ENCODE results near the gene SIGLEC5.

The SIGLEC5 gene

GRCh38 chr19:51626675-51627074 is 3.5 kb downstream of the SIGLEC5 start:
- no peak for DNase-seq

GRCh38 chr19:51621178-51621577 is 9.0 kb downstream of the SIGLEC5 start:
- DNase-seq = no peak

- DNase-seq = no peak
These were observed 14.2 kb downstream of the SIGLEC5 start for GRCh38 chr19:51615991-51616390.

GRCh38 chr19:51614789-51615188 is 15.4 kb downstream of the SIGLEC5 start:
- no peak for DNase-seq

- DNase-seq = no peak
These were observed 19.6 kb downstream of the SIGLEC5 start for GRCh38 chr19:51610576-51610975.

GRCh38 chr19:51607920-51608562 is 22.2 kb downstream of the SIGLEC5 start:
- DNase-seq = peak; percentile 62

GRCh38 chr19:51607077-51607476 is 23.1 kb downstream of the SIGLEC5 start:
- peak; percentile 8 for DNase-seq

GRCh38 chr19:51602189-51602854 is 27.9 kb downstream of the SIGLEC5 start:
- no peak for DNase-seq

GRCh38 chr19:51600940-51601580 is 29.1 kb downstream of the SIGLEC5 start:
- no peak for DNase-seq

GRCh38 chr19:51599084-51599483 is 31.1 kb downstream of the SIGLEC5 start:
- DNase-seq = no peak

- DNase-seq = no peak
These were observed 31.9 kb downstream of the SIGLEC5 start for GRCh38 chr19:51598159-51598915.

GRCh38 chr19:51595190-51596175 is 34.7 kb downstream of the SIGLEC5 start:
- DNase-seq = no peak

GRCh38 chr19:51594774-51595109 is 35.5 kb downstream of the SIGLEC5 start:
- DNase-seq = no peak

- peak; percentile 96 for DNase-seq
These were observed 36.0 kb downstream of the SIGLEC5 start for GRCh38 chr19:51593969-51594773.

- no peak for DNase-seq
These were observed 36.9 kb downstream of the SIGLEC5 start for GRCh38 chr19:51593138-51593890.

- no peak for DNase-seq
These were observed 37.7 kb downstream of the SIGLEC5 start for GRCh38 chr19:51592521-51592920.

GRCh38 chr19:51590441-51590840 is 39.8 kb downstream of the SIGLEC5 start:
- DNase-seq = no peak

GRCh38 chr19:51589511-51589910 is 40.7 kb downstream of the SIGLEC5 start:
- no peak for DNase-seq

- no peak for DNase-seq
These were observed 42.7 kb downstream of the SIGLEC5 start for GRCh38 chr19:51587264-51588191.

GRCh38 chr19:51586799-51587198 is 43.4 kb downstream of the SIGLEC5 start:
- no peak for DNase-seq

Data from activated naive CD4-positive, alpha-beta T cell treated with Interleukin-2 at 50 U/mL for 16 hours (primary cell).